Limb (tissue), 2 donors: Measurements from ENCODE around the gene SYNGR2.

Experiments used
- DNase-seq, 2 donors: peaks; one replicate each; pipeline ENCODE4 v3.0.0-alpha.2; 2016; ENCODE audit errors: extremely low spot score in 2 of 2

SYNGR2 gene, protein sequence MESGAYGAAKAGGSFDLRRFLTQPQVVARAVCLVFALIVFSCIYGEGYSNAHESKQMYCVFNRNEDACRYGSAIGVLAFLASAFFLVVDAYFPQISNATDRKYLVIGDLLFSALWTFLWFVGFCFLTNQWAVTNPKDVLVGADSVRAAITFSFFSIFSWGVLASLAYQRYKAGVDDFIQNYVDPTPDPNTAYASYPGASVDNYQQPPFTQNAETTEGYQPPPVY

DNA sequence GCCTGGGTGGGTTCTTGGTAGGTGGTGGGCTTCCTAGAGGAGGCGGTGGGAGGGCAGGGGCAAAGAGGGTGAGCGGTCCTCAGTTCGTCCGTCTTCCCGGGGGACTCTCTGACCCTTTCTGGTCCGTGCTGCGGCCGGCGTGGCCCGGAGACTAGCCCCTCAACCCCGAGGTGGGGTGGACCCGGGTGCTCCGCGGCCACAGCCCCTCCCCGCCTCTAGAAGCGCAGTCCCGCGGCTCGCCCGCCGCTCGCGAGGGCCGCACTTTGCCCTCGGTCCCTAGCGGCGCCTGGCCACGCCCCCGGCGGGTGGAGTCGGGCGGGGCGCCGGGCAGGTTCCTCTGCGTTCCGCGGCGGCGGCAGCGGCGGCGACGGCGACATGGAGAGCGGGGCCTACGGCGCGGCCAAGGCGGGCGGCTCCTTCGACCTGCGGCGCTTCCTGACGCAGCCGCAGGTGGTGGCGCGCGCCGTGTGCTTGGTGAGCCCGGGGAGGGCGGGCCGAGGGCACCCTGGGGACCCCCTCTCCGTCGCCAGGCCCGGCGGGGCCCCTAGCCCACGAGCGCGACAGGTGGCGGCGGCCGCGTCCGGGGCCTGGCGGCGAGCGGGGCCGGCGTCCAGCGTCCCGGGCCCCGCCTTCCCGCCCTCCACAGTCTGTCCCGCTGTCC lies at the start of gene SYNGR2:
Gene SYNGR2, plus strand, starts transcription at position 340 of the 661 bp plus-strand sequence. Its CDS starts 36 bp downstream, at position 376.
- DNase-seq, result peak in 1 of 2 donors; percentile 83

- peak in 1 of 2 donors; percentile 28 for DNase-seq
These were observed 49.6 kb upstream of the SYNGR2 start for GRCh38 chr17:78118801-78119241.

DNA sequence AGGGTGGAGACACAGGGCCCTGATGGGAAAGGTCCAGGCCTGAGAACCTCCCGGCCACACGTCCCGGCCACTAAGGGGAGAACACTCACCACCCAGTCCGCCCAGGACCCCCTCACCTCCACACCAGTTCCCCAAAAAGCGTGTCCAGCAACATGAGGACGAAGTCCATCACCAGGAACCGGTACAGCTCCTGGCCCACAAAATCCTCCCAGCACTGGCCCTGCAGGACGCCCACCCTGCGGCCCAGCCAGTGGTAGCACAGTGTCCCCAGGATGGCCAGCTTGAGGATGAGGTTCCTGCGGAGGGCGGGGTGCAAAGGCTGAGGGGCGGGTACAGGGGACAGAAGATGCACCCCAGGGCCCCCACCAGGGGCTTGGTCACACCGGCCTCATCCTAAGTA lies 47.8 kb upstream of the SYNGR2 start:
- DNase-seq, result no peak

GRCh38 chr17:78120971-78121800 lies 47.2 kb upstream of the SYNGR2 start:
- peak in 1 of 2 donors; percentile 27 for DNase-seq

DNA sequence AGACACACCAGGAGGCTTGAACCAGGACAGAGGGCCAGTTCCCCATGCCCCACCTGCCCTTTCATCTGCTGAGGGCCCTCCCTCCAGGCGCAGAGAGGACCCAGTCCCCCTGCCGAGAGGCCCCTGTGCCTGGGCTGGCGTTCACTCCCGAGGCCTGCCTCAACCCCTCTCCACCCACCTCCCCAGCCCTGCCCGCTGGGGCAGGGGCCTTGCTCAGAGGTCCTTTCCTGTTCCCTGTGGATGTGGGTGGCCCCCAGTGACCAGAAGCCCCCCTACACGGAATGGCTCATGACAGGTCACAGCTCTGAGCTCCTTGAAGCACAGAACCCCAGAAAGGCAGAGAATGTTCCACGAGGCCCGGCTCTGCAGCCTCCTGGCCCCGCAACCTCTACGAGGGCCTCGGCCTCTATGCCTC lies 46.6 kb upstream of the SYNGR2 start:
- no peak for DNase-seq

DNA sequence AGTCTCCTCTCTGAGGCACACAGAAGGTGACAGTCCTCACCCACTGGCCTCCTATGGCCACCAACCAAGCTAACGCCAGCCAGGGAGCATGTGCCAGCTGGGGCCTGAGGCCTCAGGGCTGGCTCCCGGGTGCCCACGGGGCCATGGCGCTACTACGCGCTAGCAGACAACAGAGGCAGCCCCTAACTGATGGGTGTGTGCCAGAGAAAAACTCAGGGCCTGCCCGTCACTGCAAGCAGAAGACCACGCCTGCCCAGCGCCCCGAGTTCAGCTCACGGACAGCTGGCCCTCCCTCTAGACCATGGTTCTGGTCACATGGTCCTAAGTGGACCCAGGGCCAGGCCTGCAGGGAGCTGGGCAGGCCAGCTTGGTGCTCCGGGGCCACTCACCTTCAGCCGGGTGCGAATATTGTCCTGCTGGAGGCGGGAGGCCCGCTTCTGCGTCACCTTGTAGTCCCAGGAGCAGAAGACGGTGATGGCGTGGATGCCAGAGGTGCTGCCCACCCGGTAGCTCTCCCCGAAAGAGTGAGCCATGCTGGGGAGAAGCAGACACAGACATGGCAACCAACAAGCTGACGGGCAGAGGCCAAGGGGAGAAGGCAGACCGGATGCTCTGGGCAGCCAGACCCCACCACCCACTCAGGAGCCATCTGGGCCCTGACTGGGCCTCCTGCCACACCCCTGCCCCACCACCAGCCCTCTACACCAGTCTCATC lies 46.0 kb upstream of the SYNGR2 start:
- DNase-seq, result no peak

- DNase-seq, result no peak
These were observed 45.5 kb upstream of the SYNGR2 start for GRCh38 chr17:78122931-78123249.

DNA sequence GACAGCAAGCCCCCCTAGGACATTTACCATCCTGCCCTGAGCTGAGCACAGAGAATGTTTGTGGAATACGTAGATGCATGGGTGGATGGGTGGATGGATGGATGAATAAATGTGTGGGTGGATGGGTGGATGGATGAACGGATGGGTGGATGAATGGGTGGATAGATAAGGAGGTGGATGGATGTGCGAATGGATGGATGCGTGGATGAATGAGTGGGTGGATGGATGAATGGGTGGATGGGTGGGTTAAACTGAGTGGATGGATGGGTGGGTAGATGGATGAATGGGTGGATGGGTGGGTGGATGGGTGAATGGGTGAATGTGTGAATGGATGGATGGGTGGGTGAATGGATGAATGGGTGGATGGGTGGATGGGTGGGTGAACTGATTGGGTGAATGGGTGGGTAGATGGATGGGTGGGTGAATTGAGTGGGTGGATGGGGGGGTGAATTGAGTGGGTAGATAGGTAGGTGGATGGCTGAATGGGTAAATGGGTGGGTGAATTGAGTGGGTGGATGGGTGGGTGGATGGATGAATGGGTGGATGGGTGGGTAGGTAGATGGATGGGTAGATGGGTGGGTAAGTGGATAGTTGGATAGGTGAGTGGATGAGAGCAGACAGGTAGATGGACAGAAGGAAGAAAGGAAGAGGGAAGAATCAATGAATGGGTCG lies 45.0 kb upstream of the SYNGR2 start:
- no peak for DNase-seq

DNA sequence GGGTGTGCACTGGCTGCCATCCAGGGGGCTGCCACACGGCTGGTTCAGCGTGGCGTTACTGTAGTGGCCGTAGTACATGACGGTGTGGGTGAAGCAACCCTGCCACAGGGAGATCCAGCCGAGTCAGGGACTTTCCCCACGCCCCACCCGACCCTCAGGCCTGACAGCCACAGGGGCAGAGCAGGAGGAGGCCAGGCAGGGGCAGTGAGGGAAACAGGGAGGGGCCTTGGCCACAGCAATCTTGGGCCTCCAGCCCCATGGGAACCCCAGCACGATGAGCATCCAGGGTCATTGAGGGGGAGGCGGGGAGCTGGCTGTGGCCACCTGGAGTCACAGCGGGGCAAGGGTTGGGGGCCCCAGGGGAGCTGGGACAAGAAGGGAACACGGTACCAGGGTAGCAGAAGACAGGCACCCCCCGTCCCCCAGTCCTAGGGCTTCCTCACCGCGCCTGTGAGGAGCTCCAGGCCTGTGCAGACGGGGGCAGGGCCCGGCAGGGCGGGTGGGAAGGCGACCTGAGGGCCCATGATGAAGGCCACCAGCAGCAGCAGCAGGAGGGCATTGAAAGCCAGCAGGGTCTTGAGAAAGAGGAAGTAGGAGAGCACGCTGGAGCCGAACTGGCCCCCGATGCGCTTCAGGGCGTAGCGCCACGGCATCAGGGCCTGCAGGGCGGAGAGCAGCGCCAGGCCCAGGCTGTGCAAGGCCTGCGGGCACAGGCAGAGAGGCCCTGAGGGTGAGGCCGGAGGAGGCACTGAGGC lies 44.1 kb upstream of the SYNGR2 start:
- DNase-seq, result peak in 1 of 2 donors; percentile 27

DNA sequence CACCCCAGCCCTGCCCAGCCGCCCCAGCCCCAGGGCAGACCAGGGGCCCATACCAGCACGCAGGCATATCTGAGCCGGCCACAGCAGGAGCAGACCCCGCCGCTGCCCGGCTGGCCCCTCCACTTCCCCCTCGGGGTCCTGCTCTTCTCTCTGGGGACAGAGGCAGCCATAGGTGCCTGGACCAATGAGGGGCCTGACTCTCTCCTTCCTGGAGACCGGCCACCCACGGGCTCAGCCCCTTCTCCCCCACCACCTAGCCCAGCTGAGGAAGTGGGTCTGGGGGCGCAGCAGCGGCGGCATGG lies 43.6 kb upstream of the SYNGR2 start:
- DNase-seq, result no peak

DNA sequence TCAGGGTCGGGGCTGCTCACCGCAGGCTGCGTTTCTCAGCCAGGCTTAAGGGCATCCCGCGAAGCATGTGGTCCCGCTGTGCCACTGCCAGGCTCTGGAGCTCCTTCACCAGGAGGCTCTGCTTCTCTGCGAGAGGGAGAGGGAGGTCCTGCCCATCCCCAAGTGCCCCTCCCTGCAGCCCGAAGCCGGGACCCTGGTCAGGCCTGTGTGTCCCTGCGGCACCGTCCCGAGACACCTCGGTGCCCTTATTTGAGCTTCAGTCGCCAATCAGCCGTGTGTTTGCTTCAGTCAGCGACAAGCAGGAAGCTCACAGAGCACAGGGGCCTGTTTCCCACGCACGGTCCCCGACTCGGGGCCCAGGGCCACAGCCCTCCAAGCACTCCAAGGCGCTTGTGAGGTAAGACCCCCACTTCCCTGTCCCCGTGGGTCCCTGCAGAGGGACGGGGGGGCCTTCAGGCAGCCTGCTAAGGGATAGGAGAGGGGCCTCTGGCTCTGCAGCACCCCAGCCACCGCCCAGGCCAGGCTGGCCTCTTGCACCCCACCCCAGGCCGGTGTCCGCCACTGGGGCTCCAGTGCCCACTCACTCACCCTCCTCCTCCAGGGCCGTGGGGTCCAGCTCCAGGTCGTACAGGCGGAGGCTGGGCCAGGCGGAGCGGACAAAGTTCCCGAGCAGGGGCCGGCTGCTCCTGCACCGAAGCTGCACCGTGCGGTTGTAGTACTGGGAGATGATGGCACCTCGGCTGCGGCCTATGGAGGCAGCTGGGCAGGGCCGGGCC lies 43.1 kb upstream of the SYNGR2 start:
- DNase-seq, result peak in 1 of 2 donors; percentile 27

DNA sequence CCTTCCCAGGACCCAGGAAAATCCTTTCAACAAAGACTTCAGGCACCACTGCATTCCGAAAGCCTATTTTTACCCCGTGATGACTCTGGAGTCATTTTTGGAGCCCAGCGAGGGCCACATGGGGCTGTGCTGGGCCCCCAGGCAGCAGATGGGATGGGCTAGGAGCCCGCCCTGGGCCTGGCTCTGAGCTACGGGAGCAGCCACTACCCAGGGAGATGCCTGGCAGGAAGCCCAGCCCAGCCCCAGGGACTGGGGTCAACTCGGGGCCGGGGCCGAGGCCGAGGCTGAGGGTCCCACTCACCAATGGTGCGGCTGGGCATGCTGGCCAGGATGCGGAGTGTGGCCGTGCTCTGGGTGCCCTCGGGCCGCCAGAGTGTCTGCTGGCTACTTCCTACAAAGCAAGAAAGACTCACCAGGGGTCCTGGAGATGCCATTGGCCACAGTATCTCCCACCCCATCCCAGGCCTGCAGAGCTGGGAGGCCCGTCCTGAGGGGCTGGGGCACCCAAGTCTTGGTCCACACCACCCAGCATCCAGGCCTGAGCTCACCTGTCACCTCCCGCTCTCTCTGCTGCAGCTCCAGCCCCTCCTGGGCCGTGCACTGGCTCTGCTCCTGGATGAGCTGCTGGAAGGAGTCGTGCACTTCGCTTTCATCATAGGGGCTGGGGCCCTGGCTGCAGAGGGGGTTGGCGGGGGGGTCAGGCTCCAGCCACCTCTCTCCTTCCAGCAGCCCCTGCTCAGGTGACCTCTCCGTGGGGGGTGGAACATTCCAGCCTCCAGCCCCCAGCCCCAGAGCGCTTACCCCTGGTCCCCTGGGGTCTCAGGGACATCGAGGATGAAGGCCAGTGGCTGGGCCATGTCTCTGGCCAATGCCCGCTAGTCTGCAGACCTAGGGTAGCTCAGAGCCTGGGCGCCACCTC lies 42.1 kb upstream of the SYNGR2 start:
- DNase-seq, result no peak

DNA sequence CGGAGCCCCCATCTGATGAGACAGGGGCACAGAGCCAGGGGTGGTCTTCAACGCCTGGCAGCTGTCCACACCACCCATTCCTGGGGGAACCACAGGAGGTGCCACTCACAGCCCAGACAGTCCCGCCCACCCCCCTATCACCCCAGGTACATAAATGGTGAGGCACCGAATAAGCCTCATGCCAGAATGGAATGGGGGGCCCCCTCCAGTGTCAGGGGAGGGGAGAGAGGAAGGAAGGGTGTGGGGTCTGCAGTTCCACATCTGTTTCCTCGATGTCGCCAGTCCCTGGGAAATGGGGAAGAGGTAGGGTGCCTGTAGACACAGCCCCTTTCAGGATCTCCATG lies 41.5 kb upstream of the SYNGR2 start:
- DNase-seq, result no peak

DNA sequence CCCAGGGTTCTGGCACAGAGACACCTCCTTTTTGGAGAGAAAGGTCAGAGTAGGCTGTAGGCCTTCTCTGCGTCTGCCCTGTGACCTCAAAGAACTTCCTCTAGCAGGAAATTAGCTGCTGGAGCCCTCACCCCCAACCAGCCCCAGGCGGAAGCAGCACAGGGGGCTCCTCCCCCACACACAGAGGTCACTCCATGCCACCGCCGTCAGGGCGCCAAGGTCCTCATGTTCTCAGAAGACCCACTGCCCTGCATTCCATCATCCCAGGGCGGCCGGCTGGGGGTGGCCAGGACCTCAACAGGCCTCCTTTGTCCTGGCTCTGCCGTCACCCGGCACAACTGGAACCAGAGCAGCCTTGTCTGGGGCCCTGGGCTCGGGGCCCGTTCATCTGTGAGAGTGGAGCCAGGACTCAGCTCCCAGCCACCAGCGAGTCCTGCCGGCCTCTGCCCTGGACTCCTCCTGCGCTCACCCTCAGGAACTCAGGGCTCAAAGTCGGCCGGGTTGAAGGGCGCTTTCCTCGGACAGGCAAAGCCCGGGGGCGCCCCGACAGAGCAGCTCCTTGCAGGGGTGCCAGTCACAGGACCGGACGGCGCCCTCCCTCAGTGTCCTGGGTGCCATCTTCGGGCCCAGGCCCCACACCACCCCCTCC lies 41.0 kb upstream of the SYNGR2 start:
- peak in 1 of 2 donors; percentile 69 for DNase-seq

DNA sequence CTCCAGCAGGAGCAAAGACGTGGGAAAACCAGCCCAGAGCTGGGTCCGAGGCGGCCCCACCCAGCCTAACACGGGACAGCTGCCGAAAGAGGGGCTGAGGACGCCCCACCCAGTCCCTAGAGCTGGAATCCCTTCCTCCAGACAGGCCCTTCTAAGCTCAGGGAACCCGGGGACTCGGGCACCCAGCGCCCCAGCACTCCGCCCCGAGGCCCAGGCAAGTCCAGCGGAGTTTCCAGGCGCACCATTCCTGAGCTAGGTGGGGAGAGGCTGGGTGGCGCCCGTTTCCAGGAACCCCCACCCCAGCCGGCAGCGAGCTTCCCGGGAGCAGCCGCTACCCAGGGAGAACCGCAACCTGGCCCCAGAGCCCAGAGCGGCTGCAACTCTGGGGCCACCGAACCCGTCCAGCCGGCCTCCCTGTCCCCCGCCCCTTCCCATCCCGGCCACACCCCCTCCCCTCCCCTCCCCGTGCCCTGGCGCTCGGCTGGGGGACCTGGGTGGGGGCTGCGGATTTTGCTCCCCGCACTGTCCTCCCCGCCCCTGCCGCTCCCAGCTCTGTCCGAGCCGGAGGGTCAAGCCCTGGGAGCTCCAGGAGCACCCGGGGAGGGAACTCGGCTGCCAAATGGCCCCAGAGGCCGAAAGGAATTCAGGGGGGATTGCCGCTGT lies 40.4 kb upstream of the SYNGR2 start:
- peak in 1 of 2 donors; percentile 71 for DNase-seq

GRCh38 chr17:78128551-78129350 lies 39.6 kb upstream of the SYNGR2 start, which contains the start of gene TMC6:
Gene TMC6, minus strand, starts transcription at chr17:78128755. Its CDS starts 1,923 bp downstream, at chr17:78126832.
- DNase-seq, result peak in 1 of 2 donors; percentile 76
